Sigmoid colon (tissue), 7 donors: ENCODE data around the gene TRPM3. TPM values are rescaled to one million over a fixed set of nuclear protein-coding genes. Genes with fewer than 3 reads are reported as not detected.

ENCODE experiments used
- DNase-seq: peaks from one replicate; pipeline ENCODE4 v3.0.0-alpha.2; 2019
- H3K27ac ChIP-seq, 4 donors: fragments of 200-600 bp; sonication (generic); one replicate each; pipeline ENCODE4 v1.5.1; 2016 to 2019; ENCODE audit warnings: mild to moderate bottlenecking in 1 of 4
- H3K27me3 ChIP-seq, 3 donors: fragments of 200-600 bp; sonication (generic); one replicate each; pipeline ENCODE4 v1.5.1; 2019; ENCODE audit warnings: mild to moderate bottlenecking in 1 of 3
- H3K36me3 ChIP-seq, 4 donors: fragments of 200-600 bp; sonication (generic); one replicate each; pipeline ENCODE4 v1.5.1; 2016 to 2019
- H3K4me1 ChIP-seq, 4 donors: fragments of 200-600 bp; sonication (generic); one replicate each; pipeline ENCODE4 v1.5.1; 2017 to 2019
- H3K4me3 ChIP-seq, 4 donors: fragments of 200-600 bp; sonication (generic); one replicate each; pipeline ENCODE4 v1.5.1; 2017 to 2019; ENCODE audit warnings: mild to moderate bottlenecking in 2 of 4, moderate library complexity in 1 of 4
- H3K9me3 ChIP-seq, 4 donors: fragments of 200-600 bp in 3 of 4; sonication (generic) in 3 of 4; one replicate each; pipeline versions ENCODE4 v1.5.1 to v1.6.1; 2013 to 2019
- EP300 ChIP-seq, 4 donors: sonication (generic); formaldehyde crosslinking; IDR thresholded peaks; one replicate each; pipeline ENCODE4 v1.6.1; 2017; ENCODE audit warnings: antibody characterized with exemption in 4 of 4
- POLR2A ChIP-seq, 2 donors: fragments of 450-650 bp; IDR thresholded peaks; one replicate each; pipeline ENCODE4 v1.6.1; 2016; ENCODE audit warnings: antibody characterized with exemption in 2 of 2, mild to moderate bottlenecking in 2 of 2, moderate library complexity in 2 of 2
- POLR2AphosphoS5 ChIP-seq, 4 donors: sonication (generic); formaldehyde crosslinking; IDR thresholded peaks; one replicate each; pipeline ENCODE4 v1.6.1; 2017; ENCODE audit warnings: antibody characterized with exemption in 4 of 4
- WGBS, 2 donors: extraction: QIAGEN DNeasy Blood & Tissue Kit; methylation state at CpG; one replicate each; pipeline ENCODE4 v1.1.7; 2013; 5-methylcytosine and 5-hydroxymethylcytosine counted together
- intact Hi-C: fragments of 100-400 bp; cut with DNase I; formaldehyde crosslinking; loops from one replicate; pipeline ENCODE4 v1.15.1; 2023
- polyA plus RNA-seq, 3 donors: library from polyadenylated mRNA; stranded (reverse); fragments of 200-250 nt; gene quantifications; one replicate each; pipeline ENCODE4 v1.2.3, GENCODE V29; 2013
- total RNA-seq, 4 donors: library from RNA; depleted of rRNA; stranded (reverse); fragments of >200 nt; gene quantifications; one replicate each; pipeline ENCODE4 v1.1.0, GENCODE V29; 2016
- TF ChIP-seq, protein P1 (sequence below), 4 experiments: fragments of 450-650 bp in 3 of 4; fragments of 200-600 bp in 1 of 4; IDR thresholded peaks; one replicate each; pipeline ENCODE4 v1.5.1; 2016 to 2019; ENCODE audit warnings: antibody characterized with exemption in 4 of 4, mild to moderate bottlenecking in 3 of 4, moderate library complexity in 2 of 4
- donor health status: healthy with polysubstance abuse.
- donor health status: Bipolar disorder and iron deficiency.
- donor health status: healthy.

Gene TRPM3
- total and polyA plus RNA-seq, 7 donors: 0.07 to 1.8 (median 0.41) TPM; not detected in 2

DNA sequence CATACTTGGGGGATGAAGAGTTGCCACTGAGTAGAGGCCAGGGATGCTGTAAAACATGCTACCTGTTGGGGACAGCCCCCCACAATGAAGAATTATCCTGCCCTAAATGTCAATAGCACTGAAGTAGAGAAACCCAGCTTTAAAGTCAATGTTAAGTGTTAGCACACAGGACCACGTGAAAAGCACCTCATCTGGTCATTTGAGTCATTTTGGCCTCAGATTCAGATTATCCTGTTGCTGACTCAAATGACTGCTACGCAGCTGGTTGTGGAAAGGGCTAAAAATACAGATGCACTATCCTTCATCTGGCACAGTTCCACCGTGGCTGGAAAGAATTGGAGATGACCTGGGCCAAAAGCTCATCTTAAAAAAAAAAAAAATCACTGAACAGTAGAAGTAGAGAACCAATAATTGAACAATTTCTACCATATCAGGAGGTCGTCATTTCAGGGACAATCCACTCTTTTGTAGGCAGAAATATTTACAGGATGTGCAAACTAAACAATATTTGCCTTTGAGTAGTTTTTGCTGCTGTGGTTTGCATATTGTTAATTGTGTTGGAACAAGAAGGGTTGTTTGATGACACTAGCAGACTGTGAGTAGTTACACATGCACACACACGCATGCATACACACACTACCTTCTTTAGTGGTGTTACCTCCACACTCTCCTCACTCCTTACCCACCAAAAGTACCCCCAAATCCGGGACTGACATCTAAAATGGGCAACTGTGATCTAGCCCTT, 511.7 kb downstream of the TRPM3 start:
- TF ChIP-seq EP300 (IDR thresholded peaks at IDR 0.05): no peak
- peak in 3 of 4 donors; percentile 18 to 60 (median 25) for TF ChIP-seq POLR2AphosphoS5 (IDR thresholded peaks at IDR 0.05)
- H3K36me3 ChIP-seq: no peaks in the 10 kb centered on the region
- H3K4me1 ChIP-seq: peaks cover 0 to 17% (median 13%) of the 10 kb centered on the region in 4 donors
- no peak overlapping the region for H3K4me3 ChIP-seq
- 53 to 57% methylated on average over 6 of the region's 6 CpGs for WGBS, 2 donors
- H3K9me3 ChIP-seq: no peaks in the 10 kb centered on the region
- intact Hi-C loops: loop anchor here (10.0 kb wide), 2 partner anchors 445 to 635 kb away; no protein-coding TSS in a partner anchor
- peak; percentile 89 for DNase-seq
- no peaks in the 10 kb centered on the region for H3K27me3 ChIP-seq
- peak overlapping the region in 2 of 4 donors; percentile 46 to 75 for H3K27ac ChIP-seq

DNA sequence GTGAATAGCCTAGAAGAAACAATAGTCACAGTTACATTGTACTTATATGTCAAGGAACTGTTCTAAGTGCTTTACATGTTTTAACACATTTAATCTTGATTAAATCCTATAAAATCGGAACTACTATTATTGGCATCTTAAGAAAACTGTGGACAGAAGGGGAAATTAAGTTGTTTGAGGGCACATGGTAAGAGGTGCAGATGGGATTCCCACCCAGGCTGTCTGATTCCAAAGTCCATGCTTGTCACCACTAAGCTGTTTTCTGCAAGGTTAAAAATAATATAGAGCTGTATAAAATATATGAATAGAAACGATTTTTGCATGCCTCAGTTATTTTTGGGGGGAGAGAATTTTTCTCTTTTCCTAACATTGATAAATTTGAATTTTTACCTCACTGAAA, 512.4 kb downstream of the TRPM3 start:
- Histone ChIP-seq H3K27me3 (no peaks in the 10 kb centered on the region), H3K27ac (peak overlapping the region in 2 of 4 donors; percentile 46 to 75), H3K36me3 (no peaks in the 10 kb centered on the region), H3K9me3 (no peaks in the 10 kb centered on the region), H3K4me1 (peaks cover 0 to 14% (median 10%) of the 10 kb centered on the region in 4 donors), H3K4me3 (no peak overlapping the region)
- no peak for DNase-seq
- 65 to 83% methylated on average over 2 of the region's 2 CpGs for WGBS, 2 donors
- TF ChIP-seq, protein P1, sequence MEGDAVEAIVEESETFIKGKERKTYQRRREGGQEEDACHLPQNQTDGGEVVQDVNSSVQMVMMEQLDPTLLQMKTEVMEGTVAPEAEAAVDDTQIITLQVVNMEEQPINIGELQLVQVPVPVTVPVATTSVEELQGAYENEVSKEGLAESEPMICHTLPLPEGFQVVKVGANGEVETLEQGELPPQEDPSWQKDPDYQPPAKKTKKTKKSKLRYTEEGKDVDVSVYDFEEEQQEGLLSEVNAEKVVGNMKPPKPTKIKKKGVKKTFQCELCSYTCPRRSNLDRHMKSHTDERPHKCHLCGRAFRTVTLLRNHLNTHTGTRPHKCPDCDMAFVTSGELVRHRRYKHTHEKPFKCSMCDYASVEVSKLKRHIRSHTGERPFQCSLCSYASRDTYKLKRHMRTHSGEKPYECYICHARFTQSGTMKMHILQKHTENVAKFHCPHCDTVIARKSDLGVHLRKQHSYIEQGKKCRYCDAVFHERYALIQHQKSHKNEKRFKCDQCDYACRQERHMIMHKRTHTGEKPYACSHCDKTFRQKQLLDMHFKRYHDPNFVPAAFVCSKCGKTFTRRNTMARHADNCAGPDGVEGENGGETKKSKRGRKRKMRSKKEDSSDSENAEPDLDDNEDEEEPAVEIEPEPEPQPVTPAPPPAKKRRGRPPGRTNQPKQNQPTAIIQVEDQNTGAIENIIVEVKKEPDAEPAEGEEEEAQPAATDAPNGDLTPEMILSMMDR (IDR thresholded peaks at IDR 0.05): no peak
- no peak for TF ChIP-seq EP300 (IDR thresholded peaks at IDR 0.05)
- TF ChIP-seq POLR2A (IDR thresholded peaks at IDR 0.05): no peak
- no peak for TF ChIP-seq POLR2AphosphoS5 (IDR thresholded peaks at IDR 0.05)
- intact Hi-C loops: loop anchor here (10.0 kb wide), 2 partner anchors 444 to 634 kb away; no protein-coding TSS in a partner anchor

DNA sequence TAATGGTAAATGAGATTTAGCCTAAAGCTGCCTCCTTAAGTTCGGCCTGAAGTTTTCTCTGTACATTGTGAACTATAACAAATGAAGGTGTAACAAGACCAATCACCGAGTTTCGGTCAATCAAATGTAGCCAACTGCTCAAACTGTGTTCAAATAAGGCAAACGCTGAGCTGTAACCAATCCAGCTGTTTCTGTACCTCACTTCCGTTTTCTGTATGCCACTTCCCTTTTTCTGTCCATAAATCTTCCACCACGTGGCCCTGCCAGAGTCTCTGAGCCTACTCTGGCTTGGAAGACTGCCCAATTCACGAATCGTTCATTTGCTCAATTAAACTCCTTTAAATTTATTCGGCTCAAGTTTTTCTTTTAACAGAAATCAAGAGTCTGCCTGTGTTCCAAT, 513.5 kb downstream of the TRPM3 start:
- intact Hi-C loops: loop anchor here (10.0 kb wide), 2 partner anchors 443 to 633 kb away; no protein-coding TSS in a partner anchor

DNA sequence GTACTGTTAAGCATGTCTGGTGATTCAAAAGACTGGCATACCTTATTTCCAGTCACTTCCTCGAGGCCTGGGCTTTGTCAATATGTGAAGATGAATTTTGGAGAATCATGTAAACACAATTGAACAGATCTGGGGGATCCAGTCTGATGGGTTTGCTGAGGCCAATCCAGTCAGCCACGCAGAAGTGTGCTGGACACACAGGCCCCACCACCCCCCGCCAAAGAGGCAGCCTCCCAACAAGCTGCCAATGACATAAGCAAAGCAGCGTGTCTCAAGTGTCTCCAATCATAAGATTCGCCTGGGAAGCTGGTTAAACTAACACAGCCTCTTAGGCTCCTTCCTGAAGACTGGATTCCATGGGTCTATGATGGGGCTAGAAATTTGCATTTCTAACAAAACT, 514.1 kb downstream of the TRPM3 start:
- no peaks in the 10 kb centered on the region for H3K27me3 ChIP-seq
- no peak overlapping the region for H3K27ac ChIP-seq
- no peak for DNase-seq
- intact Hi-C loops: loop anchor here (10.0 kb wide), 2 partner anchors 443 to 633 kb away; no protein-coding TSS in a partner anchor
- peaks cover 0 to 19% (median 15%) of the 10 kb centered on the region in 4 donors for H3K4me1 ChIP-seq
- WGBS, 2 donors: 87 to 90% methylated on average over 5 of the region's 5 CpGs
- TF ChIP-seq, protein P1 (IDR thresholded peaks at IDR 0.05): no peak
- no peak for TF ChIP-seq EP300 (IDR thresholded peaks at IDR 0.05)
- TF ChIP-seq POLR2A (IDR thresholded peaks at IDR 0.05): no peak
- TF ChIP-seq POLR2AphosphoS5 (IDR thresholded peaks at IDR 0.05): no peak
- no peak overlapping the region for H3K4me3 ChIP-seq
- no peaks in the 10 kb centered on the region for H3K36me3 ChIP-seq
- no peaks in the 10 kb centered on the region for H3K9me3 ChIP-seq

More for the DNA sequence above, 513.5 kb downstream of the TRPM3 start:
- no peaks in the 10 kb centered on the region for H3K36me3 ChIP-seq
- H3K27me3 ChIP-seq: no peaks in the 10 kb centered on the region
- no peak for DNase-seq
- no peak overlapping the region for H3K4me3 ChIP-seq
- no peak overlapping the region for H3K27ac ChIP-seq
- 46 to 56% methylated on average over 9 of the region's 9 CpGs for WGBS, 2 donors
- H3K4me1 ChIP-seq: peaks cover 0 to 15% (median 10%) of the 10 kb centered on the region in 4 donors
- TF ChIP-seq, protein P1 (IDR thresholded peaks at IDR 0.05): no peak
- TF ChIP-seq POLR2A (IDR thresholded peaks at IDR 0.05) (no peak), EP300 (IDR thresholded peaks at IDR 0.05) (no peak), POLR2AphosphoS5 (IDR thresholded peaks at IDR 0.05) (no peak)
- no peaks in the 10 kb centered on the region for H3K9me3 ChIP-seq

DNA sequence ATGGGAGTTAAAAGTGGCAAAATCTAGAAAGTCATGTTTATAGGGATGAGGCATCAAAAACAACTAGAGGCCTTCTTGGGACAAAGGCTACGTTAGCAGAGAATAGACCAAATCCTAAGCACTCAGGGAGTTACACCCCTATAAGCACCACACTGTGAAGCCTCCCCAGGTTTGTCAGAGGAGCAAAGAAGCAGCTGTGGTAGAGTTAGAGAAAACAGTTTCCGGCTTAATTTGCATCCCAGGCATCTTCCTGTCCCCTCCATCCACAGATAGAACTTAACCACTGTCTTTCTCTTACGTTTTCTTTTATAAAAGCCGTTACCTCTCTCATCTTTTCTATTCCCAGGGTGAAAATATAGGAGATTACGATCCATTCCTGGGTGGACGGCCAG, 518.4 kb downstream of the TRPM3 start:
- intact Hi-C loops: loop anchor here (2.0 to 10.0 kb wide), 5 partner anchors 250 to 628 kb away; partner anchors contain the start of gene SMC5

More for the DNA sequence above, 518.4 kb downstream of the TRPM3 start:
- Histone ChIP-seq H3K27me3 (no peaks in the 10 kb centered on the region), H3K27ac (peak overlapping the region; percentile 80 to 98 (median 89)), H3K9me3 (no peaks in the 10 kb centered on the region), H3K4me1 (peaks cover 0 to 32% (median 28%) of the 10 kb centered on the region in 4 donors), H3K36me3 (no peaks in the 10 kb centered on the region), H3K4me3 (no peak overlapping the region)
- TF ChIP-seq, protein P1 (IDR thresholded peaks at IDR 0.05): no peak
- no peak for TF ChIP-seq POLR2A (IDR thresholded peaks at IDR 0.05)
- no peak for TF ChIP-seq EP300 (IDR thresholded peaks at IDR 0.05)
- TF ChIP-seq POLR2AphosphoS5 (IDR thresholded peaks at IDR 0.05): no peak
- WGBS, 2 donors: 87 to 90% methylated on average over 6 of the region's 6 CpGs
- DNase-seq: no peak
